OCI-M2 (cell line): Measurements from ENCODE around the gene OLFML2B.
"Not testable (repeated sequence)": the region's sequence is repeated elsewhere in the genome, so short reads cannot be mapped to it uniquely, and the experiment has no call there.

Experiments used
- DNase-seq: peaks from one replicate; lab custom pipeline; 2025; ENCODE audit not compliant: unreplicated experiment; lab: John Stamatoyannopoulos, UW

Gene OLFML2B

GRCh38 chr1:162036163-162036562, 12.5 kb upstream of the OLFML2B start:
- no peak for DNase-seq

DNA sequence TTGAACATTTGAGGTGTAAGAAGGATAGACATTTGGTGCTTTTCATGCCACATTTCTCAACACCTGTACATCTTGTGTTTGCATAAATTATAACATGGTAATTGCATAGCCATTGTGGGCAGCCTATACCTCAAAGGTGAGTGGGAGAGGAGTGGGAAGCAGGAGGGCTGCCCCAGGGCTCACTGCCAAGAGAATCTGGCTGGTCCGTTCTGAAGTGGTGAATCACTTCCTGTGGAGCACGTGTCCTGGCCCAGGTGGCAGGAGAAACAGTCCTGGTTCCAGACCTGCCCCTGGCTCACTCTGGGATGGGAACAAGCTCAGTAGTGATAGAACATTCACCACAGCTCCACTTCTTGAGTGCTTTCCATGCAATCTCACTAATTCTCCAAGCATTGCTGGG, 11.6 kb upstream of the OLFML2B start:
- no peak for DNase-seq

DNA sequence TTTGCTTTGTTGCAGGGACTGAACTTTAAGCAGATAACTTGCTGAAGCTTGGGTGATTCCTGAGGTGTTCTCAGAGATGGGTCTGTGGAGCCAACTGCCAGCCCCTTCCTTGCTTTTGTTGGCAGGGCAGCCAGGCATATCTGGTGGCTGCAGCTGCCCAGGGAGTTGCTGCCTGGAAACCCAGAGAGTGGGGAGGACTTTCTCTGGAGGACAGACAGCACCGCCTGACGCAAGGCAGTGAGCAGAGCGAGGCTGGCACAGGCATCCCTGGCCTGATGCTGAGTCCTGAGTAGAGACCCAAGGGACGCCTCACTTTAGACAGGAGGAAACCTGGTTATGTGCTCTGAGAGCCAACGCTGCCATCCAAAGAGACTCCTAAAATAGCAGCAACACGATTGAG, 9.8 kb upstream of the OLFML2B start:
- DNase-seq = no peak

GRCh38 chr1:162030759-162031280, 7.2 kb upstream of the OLFML2B start:
- no peak for DNase-seq

DNA sequence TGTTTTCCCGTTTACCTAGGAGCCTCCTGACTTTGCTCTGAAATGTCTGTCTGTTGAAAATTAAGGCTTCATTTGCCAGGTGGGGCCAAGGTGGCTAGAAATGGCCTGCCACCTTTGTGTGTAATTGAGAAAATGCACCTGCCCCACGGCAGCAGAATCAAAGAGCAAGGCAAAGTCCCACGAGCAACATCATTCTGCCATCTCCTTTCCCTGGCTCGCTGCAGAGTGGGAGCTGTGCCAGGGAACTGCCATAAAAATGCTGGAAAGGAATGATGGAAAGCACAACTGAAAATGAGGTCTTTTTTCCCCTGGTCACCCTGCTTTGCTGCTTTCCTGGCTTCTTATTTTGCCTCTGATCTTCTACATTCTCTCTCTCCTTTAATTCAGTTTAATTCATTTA, 5.5 kb upstream of the OLFML2B start:
- DNase-seq = no peak

GRCh38 chr1:162028726-162029125, 5.1 kb upstream of the OLFML2B start:
- DNase-seq = no peak

DNA sequence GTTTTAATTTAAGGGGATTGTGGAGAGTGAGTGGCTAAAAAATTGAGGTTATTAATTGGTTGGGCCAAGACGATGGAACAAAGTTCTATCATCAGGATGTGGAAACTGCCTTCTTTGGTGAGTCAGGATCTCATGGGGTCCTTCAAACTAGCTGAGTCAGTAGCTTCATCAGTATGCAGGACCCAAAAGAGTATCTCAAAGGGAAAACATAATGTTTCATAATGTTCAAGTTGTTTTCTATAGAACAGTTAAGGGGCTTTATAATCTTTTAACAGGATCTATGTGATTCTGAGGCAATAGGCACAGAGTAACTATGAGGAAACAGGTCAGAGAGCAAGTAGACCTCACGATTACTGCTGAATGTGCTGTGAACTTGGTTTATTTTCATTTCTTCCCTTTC, 3.2 kb upstream of the OLFML2B start:
- no peak for DNase-seq

DNA sequence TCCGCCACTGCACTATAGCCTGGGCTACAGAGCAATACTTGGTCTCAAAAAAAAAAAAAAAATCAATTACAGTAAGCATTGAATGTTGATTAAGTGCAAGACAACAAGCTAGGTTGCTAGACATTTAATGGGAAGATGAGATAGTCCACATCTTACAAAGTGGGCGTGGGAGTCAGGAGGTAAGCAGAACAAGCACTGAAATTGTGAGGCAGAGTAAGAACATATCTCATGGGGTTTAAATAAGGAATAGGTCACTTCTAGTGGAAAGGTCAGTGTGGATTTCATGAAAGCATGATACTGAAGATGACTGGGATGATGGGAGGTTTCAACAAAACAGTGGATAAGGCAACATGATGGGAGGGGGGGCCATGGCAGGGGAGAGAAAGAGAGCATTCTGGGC, 1.9 kb upstream of the OLFML2B start:
- DNase-seq = no peak

DNA sequence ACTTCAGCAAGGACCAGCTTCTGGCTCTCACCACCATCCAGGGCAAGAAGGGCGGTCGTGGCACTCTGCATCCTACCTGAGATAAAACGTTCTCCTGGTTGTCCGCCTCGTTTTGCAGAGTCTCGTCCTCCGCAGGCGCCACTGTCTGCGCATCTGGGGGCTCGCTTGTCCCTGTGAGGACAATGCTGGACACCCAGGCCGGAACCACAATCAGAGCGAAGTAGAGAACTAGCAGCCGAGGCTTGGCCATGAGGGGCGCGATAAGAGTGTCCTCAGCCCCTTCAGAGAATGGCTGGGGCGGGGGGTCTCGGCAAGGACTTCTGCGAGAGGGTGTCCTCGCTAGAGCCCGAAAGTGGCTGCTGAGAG, 505 bp downstream of the OLFML2B start:
- no peak for DNase-seq

DNA sequence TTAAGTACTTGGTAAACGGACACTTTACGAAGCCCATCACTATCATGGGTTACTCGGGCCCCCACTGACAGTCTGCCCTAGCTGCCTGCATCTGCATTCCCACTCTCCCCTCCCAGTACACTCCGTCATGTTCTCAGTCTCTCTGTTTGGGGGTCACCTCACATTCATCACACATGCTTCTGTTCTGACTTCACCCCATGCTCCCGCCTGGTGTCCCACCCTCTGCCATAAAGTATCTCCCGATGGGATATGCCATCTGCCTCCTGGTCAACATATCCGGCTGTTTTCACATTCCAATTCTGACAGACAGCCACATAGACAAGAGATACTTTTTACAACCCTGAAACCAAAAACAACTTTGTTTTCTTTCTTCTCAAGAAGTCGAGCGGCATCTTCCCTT, 1.0 kb downstream of the OLFML2B start:
- DNase-seq = no peak

DNA sequence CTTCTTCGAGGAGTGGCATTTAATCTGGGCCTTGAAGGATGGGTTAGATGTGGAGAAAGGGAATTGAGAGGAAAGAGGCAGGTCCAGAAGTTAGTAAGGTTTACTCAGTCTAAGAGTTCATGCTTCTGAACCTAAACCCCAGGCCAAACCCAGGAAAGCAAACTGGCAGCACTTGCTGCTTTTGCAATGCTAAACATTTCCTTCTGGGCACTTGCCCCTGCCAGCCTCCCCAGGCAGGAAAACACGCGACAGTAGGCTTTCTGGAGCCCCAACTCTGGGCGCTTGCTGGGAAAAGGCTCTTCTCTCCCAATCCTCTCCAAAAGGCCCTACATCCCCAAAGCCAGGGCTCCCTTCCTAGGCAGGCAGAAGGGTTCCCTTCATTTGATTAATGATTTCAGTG, 2.5 kb downstream of the OLFML2B start:
- no peak for DNase-seq

GRCh38 chr1:162020150-162020549, 3.5 kb downstream of the OLFML2B start:
- no peak for DNase-seq

GRCh38 chr1:162019446-162019845, 4.2 kb downstream of the OLFML2B start:
- no peak for DNase-seq

- no peak for DNase-seq
Measured at GRCh38 chr1:162019006-162019405, 4.7 kb downstream of the OLFML2B start.

DNA sequence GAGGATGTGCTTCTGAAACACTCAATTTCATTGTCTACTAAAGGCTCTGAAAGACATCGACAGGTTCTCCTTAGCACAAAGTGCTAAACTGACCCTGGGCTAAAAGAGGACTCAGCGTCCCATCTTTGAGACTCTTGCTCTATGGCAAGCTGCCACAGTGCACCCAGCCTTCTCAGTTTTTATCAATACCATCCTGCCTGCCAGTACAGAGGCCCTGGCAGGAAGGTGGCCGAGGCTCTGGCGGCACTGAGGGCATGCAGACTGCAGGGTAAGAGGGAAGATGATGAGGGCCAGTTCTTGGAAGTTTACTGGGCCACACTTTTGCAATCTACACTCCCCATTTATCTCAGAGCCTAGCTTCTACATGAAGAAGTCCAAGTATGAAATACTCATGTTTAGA, 5.3 kb downstream of the OLFML2B start:
- no peak for DNase-seq

DNA sequence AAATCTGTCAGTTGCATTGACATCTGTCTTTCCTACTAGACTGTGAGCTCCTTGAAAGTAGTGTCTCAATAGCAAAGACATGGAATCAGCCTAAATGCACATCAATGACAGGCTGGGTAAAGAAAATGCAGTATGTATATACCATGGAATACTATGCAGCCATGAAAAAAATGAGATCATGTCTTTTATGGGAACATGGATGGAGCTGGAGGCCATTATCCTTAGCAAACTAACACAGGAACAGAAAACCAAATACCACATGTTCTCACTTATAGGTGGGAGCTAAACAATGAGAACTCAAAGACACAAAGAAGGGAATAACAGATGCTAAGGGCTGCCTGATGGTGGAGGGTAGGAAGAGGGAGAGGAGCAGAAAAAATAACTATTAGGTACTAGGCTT, 5.9 kb downstream of the OLFML2B start:
- DNase-seq = not testable (repeated sequence)

DNA sequence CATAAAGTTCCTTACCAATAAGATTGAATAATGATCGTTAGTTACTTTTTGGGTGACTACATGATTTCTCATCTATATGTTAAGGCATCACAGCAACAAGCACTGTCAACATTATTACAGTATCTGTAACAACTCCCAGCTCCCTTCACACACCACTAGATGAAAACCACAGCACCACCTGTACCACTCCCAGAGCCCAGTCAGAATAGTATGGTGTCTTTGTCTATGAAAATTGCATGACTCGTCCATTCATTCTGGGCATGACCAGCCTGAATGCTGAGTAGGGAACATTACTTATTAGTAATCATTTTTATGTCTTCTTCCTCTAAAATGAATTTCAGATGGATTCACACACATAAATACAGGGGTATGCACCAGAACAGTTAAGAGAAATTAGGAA, 7.0 kb downstream of the OLFML2B start:
- DNase-seq = no peak

DNA sequence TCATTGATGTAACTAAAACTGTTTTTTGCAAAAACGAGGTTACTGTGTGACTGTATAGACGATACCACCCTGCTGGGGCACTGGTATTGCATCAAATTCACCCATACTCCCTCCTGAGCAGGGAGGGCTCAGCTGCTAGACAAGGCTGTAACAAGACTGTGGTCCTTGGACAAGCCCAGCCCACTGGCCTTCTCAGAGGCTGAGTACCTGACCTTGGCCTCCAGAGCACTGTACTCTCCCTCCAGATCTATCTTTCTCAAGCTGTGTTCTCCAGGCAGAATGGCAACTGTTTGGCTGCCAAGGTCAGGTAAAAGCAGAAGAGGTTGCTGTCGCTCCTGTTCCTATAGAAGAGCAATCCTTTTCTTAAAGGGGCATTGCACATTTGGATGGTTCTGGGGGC, 8.5 kb downstream of the OLFML2B start:
- DNase-seq = no peak

- no peak for DNase-seq
Measured at GRCh38 chr1:162014202-162014601, 9.5 kb downstream of the OLFML2B start.

DNA sequence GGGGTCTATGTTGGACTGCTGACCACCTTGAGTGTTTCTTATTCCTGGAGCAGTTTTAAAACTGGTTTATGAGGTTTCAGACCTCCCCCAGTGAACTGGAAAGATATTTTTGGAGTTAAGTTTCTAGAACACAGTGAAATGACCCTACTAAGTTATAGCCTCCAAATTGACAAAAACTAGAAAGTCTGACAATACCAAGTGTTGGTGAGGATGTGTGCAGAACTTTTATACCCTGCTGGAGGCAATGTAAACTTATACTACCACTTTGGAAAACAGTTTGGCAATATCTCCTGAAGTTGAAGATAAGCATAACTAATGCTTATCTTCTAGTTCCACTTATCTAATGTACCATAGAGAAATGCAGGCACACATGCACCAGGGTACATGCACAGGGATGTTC, 10.4 kb downstream of the OLFML2B start:
- DNase-seq = no peak

GRCh38 chr1:162011337-162012012, 12.2 kb downstream of the OLFML2B start:
- no peak for DNase-seq

DNA sequence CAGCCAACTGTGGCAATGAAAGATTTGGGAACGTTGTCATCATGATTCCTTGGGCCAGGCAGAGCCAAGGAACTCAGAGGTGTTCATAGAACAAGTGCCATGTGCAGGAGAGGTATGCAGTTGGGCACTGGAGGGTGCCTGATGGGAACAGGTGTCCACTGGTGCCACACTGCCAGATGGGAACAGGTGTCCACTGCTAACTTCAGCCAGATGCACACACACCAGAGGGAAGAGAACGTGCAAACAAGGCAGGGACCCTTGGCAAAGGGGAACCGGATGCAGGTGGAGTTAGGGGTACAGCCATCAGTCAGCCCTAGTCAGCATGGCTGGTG, 13.5 kb downstream of the OLFML2B start:
- no peak for DNase-seq

GRCh38 chr1:162009501-162010174, 14.0 kb downstream of the OLFML2B start:
- DNase-seq = no peak
